COR-L47 (cell line): ENCODE results near the gene SUV39H2.
"Not testable (repeated sequence)": the region's sequence is repeated elsewhere in the genome, so short reads cannot be mapped to it uniquely, and the experiment has no call there.

Source experiments
- DNase-seq: peaks from one replicate; lab custom pipeline; 2025; lab: John Stamatoyannopoulos, UW

Gene SUV39H2

DNA sequence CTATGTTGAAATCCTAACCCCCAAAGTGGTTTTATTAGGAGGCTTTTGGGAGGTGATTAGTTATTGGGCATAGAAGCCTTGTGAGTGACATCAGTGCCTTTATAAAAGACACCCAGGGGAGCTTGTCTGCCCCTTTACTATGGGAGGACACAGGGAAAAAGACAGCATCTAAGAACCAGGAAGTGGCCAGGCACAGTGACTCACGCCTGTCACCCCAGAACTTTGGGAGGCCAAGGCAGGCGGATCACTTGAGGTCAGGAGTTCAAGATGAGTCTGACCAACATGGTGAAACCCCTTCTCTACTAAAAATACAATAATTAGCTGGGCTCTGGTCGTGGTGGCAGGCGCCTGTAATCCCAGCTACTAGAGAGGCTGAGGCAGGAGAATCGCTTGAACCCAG, 60.3 kb downstream of the SUV39H2 start:
- DNase-seq = not testable (repeated sequence)

- not testable (repeated sequence) for DNase-seq
Measured at GRCh38 chr10:14942147-14942949, 63.7 kb downstream of the SUV39H2 start.

DNA sequence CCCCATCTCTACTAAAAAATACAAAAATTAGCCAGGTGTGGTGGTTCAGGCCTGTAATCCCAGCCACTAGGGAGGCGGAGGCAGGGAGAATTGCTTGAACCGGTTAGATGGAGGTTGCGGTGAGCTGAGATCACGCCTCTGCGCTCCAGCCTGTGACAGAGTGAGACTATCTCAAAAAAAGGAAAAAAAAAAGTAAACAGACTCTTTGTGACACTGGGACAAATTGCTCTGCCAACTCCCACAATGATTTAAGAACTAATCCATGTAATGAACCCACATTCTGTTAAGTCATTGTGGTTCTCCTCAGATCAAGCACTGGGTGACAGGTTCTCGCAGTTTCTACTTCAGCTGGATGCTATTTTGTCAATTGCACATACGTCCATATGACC, 64.3 kb downstream of the SUV39H2 start:
- DNase-seq = not testable (repeated sequence)

DNA sequence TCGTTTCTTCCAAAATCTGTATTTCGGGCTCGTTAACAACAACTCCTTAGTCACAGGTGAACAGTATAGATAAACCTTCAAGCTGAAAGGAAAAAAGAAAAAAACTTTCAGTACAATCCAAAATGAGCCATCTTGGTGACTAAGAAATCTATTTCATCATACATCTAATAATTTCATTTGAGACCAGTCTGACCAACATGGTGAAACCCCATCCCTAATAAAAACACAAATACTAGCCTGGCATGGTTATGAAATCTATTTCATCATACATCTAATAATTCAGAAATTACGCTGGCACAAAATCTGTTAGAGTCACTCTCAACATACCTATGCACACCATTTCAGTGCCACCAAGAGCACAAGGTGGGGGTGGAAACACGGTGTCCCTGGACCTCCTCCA, 66.4 kb downstream of the SUV39H2 start:
- DNase-seq = no peak

GRCh38 chr10:14947268-14947667, 68.6 kb downstream of the SUV39H2 start:
- DNase-seq = no peak

DNA sequence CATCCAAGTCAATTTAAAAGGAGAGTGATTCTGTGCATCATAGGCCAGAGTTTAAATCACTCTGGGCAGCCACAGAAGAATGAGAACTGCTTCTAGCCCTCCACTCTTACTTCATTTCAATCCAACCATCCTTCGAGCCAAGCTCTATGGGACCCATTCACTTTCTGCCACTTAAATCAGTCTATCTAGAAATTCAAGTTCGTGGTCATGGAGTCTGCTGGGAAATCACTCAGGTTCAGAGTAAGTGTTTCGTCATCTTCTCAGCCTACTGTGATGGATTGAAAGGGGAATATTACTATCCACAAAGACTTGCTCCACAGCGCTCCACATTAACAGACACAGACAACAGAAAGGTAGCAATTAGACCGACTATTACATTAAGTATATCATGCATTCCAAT, 70.6 kb downstream of the SUV39H2 start:
- no peak for DNase-seq

DNA sequence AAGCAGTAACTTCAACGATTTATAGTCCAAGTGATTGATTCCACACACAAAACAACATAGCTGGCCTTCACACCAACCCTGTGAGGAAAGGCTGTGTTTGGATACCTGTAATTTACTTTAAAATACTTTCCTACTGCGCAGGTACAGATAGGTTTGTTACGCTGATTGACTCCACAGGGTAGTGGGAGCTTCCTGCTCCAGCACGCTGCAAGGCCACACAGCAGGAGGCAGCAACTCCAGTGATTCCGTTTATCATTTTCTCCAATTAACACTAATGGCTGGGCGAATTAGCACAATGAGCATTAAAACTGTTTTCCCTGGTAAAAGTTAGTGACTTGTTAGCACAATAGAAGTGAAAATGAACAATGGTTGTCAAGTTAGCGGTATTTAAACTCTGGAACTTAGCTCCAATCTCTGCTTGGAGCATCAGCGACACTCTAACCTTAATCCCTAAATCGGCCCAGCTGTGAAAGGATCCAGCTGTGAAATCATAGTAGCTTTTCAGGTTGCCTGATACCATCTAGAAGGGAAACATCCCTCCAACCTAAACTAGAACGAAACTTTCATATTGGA, 74.3 kb downstream of the SUV39H2 start:
- no peak for DNase-seq

DNA sequence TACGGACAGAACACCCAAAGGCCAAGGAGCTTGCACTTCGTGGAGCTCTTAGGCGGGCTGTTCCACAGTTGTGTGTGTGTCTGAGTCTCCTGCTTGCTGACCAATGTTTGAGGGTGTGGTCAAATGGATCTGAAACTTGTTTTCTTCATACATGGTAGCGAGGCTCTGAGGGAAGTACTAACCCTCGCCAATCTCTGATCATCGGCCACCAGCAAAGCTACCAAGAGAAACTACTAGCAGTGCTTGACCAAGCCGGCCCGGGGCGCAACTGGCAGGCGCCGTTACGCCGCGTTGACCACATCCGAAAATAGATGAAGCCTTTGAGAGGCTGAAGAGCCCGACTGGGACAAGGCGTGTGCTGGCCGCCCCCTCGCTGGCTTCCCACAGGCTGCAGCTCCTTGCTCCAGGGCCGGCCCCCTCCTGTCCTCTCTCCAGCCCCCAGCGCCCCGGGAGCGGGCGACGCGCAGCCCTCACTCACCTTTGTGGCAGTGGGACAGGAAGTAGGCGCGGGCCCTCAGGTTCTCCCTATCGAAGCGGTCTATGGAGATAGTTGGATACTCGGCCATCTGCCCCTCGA, 74.8 kb downstream of the SUV39H2 start:
- DNase-seq = no peak
